A204.1 (cell line): ENCODE data around the gene SLC22A23.

Source experiments
- FAIRE-seq: peaks from 2 replicates; lab custom pipeline; 2012; peaks lifted over from hg19 to GRCh38; lab: Jason Lieb, UNC

SLC22A23 gene

DNA sequence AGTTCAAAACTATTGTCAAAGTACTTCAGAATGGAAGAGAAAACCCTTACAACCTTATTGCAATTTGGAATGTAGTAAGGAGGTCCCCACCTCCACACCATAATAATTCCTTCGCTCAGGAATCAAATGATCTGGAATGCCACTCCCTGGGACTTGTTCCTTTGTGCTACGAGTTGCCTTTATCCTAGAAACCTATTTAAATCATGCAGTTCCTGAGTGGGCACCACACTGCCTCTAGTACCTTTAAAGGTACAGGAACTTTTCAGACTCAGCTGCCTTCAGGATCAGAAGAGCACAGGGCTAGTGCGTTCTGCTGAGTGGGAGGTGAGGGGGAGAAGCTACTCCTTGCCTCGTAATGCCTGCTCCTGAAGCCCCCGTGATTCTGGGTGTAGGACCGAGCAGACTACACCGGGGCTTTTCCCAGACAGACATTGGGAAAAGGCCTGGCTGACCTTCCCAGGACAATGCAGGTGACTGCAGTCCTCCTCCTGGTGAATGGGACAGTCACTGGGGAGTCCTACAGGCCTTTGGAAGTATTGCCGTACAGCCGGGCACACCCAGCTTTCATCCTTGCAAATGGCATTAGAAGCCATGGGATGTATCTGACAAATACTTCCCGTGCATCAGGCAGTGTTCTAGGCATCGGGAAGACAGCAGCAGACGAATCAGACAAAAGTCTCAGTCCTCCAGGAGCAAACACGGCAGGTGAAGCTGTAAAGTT, 217.6 kb downstream of the SLC22A23 start:
- FAIRE-seq, result no peak

DNA sequence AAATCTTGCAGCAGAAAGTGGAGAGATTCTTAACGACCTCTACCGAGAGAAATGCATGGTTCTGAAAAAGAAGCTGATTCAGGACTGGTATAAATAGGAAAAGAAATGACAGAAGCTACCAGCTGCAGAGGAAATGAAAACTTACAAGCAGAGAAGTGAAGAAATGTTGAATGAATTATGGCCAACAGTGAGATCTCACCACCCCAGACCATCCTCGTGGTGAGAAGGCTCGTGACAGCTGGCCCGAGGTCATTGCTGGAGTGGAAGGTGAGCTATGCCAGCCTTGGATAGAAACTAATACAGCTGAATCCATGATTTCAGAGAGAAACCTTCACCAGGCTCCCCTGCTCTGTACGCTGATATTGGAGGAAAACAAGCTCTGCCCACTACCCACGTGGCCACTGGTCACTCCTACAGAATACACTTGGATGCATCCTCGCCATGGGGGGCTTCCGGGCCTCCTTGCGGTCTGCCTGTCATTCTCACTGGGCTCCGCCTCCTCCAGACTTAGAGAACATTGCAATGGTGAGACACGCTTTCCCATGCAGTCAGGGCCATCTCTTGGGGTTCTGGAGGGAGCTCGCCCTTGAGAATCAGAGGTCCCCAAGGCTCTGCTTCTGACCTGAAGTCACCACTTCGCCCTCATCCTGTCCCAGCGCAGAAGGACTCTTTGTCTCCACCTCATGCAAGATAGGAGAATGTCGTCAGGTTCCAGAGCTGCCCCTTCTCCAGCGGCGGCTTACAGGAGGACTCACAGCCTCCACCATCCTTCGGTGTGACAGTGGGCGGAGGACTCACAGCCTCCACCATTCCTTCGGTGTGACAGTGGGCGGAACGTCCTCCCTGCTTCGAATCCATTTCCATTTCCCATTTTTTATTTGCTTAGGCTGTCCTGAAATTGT, 218.8 kb downstream of the SLC22A23 start:
- peak; percentile 81 for FAIRE-seq

DNA sequence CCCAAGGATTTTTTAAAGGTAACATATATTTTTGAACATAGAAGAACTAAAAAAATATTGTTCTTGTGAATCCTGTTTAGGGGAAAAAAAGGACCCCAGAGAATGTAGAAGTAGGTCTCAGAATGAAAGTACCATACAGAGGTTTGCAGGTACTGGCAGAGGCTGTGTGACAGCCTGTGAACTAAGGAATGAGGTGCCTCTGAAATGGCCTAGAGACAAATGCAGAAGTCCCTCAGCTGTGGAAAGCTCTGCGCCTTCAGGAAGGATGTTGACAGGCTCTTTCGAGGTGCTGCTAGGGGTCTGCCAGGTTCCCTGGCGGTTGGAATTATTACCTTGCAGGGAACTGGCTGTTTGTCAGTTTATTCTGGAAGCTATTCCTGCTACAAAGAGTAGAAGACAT, 220.8 kb downstream of the SLC22A23 start:
- no peak for FAIRE-seq

DNA sequence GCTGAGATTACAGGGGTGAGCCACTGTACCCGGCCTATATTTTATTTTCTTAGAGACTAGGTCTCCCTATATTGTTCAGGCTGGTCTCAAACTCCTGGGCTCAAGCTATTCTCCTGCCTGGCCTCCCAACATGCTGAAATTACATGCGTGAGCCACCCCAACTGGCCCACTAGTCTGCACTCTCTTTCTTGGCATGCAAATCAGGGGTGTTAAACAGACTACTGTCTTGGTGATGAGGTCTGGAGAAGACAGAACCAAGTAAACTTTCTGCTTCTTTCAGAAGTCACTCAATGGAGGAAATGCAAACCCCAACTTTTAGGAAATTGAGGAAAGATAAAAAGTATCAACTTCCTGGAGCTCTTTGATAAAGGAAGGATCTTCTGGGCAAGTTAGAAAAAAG, 221.4 kb downstream of the SLC22A23 start:
- no peak for FAIRE-seq

DNA sequence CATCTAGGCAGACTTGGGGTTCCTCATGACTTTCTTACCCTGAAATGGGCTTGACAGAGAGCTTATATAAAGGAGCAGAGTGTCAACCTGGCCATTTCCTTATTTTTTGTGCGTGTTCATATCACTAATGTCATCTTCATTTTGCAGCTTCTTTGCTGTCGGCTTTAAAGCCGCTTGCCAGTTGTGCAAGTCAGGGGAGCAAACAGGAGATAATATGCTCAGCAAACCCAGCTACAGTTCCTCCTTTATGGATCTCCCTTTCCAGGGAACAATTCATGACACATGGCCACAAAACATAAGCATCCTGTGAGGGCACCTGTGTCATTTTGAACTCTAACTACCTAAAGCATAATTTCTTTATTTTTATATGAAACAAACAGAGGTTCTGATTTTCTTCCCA, 222.9 kb downstream of the SLC22A23 start:
- no peak for FAIRE-seq

DNA sequence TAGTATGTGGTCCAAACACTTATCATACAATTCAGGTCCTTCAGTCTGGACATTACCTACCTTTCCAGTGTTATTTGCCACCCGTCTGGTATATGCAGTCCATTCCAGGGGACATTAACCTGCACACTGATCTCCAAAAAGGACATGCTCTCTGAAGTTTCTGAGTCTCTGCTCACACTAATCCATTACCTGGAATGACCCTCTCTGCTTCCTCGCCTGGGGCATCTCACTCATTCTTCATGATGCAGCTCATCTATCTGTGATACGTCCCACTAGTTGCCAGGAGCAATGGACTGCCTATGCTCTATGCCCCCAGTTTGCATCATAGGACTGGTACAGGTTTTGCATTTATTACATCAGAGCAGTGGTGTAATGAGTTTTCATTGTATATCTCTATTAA, 223.5 kb downstream of the SLC22A23 start:
- FAIRE-seq, result no peak

DNA sequence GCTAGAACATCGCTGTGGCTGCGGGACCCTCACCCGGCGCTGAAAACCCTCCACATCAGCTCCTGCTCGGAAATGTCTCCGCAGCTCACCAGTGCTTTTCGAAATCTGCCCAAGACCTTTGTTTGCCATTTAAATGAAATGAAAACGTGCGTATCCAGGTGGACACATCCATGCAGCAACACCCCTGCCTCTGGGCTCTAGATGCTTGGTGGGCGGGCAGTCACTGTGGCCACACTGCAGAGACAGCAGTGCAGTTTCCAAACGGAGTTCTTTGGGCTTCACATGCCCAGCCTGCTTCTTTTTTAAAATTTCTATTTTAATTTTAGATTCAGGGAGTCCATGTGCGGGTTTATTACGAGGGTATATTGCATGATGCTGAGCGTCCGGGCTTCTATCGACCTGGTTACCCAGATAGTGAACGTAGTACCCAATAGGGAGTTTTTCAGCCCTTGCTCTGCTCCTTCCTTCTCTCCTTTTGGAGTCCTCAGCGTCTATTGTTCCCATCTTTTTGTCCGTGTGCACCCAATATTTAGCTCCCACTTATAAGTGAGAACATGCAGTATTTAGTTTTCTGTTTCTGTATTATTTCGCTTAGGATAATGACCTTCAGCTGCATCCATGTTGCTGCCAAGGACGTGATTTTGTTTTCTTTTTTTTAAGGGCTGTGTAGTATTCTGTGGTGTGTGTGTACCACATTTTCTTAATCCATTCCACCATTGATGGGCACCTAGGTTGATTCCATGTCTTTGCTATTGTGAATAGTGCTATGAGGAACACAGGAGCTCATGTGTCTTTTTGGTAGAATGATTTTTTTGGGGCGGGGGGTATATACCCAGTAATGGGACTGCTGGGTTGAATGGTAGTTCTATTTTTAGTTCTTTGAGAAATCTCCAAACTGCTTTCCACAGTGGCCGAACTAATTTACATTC, 224.6 kb downstream of the SLC22A23 start:
- no peak for FAIRE-seq

DNA sequence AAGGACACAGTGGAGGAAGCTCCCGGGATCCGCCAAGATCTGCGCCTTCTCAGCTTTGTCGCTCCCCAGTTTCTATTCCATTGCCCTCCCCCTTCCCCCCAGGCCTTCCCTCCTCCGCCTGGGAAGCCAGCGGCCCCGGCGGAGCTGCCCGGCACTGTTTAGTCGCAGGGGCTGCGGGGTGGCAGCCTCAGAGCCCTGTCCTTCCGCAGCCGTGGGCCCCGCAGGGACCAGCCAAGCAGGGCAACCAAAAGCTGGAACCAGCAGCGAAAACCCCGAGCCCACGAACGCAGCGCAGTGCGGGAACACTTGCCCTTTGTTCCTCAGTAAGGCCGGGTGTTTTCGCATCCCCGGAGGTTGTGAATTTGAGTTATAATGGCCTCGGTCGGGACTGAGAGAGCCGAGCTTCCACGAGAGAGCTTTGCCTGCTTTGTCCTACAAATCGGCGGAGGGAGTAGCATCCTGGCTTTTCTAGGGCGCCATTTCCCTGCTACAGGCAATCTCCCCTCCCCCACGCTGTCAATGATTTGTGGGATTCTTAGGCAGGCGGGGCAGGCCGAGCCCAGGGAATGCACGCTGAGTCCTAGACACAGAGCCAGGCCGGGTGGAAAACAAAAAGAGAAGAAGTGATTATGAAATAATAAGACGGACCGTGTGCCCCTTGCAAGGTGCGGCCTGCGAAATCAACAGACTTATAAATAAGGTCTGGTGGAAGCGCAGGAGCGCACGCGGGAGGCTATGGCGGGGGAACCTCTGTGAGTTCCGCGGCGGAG, 225.4 kb downstream of the SLC22A23 start:
- no peak for FAIRE-seq

DNA sequence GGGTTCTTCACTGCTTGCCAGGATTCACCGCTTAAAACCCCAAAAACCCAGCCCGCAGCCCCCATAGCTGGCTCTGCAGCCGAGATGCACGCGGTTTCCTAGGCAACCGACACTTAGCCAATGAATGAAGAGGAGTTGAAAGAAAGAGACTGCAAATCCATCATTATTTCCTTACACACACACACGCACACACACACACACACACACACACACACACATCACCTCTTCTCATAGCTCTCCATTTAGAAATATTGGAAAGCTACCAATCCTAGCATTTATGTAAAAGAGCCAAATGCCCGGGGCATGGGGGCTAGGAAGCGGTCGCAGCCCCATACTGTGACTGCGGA, 226.0 kb downstream of the SLC22A23 start:
- FAIRE-seq, result no peak

DNA sequence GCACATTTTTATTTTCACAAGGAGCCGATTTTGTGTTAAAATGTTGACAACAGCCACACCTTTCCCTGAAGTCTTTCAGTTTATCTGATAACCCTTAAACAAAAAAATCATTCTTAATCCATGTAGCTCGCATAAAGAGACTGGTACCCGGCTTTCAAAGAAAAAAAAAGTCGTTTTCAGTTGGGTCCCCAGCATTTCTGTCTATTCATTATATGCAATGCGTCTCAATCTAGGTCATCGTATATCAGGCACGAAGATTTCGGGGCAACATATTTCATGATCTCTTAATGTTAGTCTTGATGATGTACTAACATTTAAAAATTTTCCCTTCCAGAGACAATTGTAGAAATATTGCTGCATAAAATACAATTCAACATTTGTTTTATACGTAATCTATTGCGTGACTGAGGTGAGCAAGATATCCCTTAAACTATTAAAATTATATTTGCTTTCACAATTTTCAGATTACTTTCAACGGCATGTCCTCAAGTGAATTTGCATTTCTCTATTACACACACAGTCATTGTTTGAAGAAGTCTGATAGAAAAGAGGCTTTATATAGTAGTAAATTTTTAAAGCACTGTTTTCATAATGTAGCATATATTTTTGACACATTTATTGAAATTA, 226.5 kb downstream of the SLC22A23 start:
- FAIRE-seq, result no peak

DNA sequence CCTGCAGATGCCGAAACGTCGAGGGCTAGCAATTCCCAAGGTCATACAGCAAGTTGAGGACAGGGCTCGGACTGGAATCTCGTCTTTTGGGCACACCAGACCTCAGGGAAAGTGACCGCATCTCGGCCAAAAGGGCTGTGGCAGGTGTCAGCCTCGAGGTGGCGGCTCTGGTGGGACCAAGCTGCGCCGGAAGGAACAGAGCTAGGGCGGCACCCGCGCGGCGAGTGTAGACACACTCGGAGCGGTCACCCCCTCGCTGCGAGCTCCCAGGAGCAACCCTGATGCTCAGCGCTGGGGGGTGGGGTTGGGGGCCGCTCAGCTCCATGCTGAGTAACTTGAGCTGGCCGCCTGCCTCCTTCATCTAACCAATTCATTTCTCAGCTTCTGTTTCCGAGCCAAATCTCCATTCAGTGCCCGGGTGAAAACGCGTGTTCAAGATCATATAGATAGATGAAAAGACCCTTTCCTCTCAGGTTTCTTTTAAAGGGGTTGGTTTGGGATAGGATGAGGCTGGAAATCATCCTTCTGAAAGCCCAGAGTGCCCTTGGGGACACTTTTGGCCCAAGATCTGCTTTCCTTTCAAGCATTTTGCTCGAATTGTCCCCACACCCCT, 227.2 kb downstream of the SLC22A23 start:
- no peak for FAIRE-seq

DNA sequence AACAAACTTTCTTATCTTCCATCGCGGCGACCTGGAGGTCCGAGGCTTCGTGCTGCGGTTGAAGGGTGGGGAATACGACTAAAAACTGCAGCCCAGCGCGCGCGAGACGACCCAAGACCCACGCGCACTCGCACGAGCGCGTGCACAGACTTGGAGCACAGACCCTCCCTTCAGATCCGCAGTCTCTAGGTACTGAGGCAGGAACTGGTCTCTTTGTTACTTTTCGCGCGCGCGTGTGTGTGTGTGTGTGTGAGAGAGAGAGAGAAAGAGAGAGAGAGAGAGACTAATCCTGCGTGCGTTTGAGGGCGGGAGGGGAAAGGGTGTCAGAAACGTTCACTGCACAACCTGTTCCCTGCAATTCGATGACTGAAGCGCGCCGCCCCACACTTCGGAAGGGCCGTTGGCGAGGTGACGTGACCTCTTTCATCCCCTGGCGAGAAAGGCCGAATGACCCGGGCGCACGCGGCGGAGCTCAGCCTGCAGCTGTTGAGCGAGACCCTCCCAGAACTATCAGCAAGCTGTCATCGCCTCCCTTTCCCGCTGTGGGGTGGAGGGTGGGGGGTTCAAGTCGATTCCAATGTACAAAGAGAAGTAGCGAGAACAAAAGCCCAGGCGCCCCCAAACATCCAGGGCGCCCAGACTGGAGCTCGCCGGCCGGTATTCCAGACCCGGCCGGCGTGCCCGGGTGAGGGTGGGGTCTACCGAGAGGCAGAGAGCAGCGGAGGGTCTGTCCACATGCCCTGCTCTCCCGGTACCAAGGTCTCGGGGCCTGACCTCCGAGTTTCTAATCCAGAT, 227.9 kb downstream of the SLC22A23 start:
- FAIRE-seq, result no peak

DNA sequence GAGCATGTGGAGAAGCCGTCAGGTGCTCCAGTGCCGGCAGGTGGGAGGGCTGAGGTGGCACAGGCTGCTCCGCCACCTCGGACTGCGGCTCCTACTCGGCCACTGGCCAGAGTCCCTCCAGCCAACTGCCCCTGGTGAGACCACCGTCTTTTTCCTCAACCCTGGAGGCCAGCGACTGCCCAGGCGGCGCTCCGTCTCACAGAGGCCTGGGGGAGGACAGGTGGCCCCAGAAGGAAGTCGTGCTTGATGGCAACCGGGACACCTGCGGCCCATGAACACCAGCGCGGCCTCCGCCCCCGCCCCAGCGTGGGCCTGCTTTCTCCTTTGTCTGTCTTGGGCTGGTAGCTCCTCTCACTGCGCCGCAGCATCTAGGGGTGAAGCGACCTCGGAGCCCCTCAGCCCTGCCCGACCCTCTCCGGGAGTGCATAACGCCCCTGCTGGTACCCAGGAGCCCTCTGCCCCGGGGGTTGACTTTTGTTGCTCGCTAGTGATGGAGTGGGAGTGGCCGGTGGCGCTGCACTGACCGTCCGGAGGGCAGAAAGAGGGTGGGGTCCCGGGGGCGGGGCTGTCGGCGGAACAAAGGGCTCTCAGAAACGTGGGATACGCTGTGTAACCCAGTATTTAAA, 228.7 kb downstream of the SLC22A23 start:
- FAIRE-seq, result no peak

DNA sequence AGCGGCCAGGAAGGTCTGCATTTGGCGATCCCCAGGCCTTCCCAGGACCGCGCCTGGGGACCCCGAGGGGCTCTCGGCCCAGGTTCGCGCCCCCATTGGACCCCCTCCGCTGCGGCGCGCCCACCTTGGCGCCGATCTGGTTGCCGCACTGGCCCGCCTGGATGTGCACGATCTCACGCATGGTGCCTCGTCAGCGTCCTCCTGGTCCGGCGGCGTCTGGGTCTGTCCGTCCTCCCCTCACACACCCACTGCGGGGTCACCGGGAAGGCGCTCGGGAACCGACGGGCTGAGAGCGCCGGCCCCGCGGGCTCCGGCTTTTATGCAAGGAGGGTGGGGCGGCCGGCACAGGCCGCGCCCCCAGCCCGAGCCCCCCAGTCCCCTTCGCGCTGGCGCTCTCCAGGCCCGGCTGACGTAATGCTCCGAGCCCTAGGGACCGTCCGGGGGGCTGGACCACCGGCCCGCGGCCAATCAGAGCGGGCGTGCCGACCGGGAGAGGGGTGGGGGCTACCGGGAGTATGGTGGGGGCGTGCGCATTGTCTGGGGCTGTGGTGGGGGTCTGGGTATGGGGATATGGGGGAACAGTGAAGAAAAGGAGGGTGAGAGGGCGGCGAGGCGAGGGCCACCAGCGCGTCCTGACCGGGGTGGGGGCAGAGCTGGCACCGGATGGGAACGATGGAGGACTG, 229.3 kb downstream of the SLC22A23 start, which contains the start of gene TUBB2B:
TSS of gene TUBB2B (minus strand) at position 291 of the 683 bp plus-strand sequence. CDS start at position 181, 110 bp downstream.
- no peak for FAIRE-seq

DNA sequence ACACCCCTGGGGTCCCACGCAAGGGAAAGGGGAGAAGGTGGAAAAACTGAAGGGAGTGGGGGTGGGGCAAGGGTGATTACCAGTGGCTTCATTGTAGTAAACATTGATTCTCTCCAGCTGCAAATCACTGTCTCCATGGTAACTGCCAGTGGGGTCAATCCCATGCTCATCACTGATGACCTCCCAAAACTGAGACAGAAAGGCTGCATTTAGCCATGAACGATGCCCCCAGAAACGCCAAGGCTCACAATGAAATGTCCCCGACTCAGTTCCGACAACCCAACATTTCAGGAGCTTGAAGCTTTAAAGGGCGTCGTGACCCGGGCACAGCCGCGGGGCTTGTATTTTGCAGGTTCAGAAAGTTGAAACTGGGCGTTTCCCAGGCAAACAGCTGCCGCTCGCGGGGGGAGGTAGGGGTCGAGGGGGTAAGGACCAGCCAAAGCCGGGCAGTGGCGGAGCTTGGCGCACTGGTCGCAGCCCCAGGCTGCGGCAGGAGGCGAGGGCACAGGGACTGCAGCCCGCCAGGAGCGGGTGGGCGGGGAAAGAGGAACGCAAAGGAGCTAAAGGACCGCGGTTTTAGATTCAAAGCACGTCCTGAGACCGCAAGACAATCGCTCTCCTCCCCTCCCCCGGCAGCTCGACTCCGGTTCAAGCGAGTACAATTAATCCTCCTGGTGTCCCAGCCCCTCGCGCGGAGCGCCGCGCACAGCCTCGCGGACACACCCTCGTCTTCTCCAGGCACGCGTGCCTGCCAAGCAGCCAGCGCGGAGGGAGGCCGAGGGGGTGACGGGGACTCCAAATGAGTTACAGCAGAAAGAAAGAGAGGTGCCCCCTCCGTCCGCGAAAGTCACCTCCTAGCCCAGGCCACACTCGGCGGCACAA, 230.1 kb downstream of the SLC22A23 start:
- no peak for FAIRE-seq

DNA sequence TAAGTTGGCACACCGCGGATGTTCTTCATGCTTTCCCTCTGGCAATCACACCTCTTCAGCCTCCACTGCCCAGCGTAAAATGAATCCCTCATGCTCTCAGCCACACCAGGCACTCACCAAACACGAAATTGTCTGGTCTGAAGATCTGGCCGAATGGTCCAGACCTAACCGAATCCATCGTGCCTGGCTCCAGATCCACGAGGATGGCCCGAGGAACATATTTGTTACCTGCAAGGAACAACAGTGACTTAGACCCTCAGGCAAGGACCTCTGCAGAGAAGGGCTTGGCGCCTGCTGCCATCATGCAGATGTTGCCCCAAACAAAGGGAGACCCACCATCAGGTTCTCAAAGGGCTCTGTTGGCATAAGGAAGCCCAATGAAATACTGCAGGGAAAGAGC, 230.8 kb downstream of the SLC22A23 start:
- FAIRE-seq, result no peak

DNA sequence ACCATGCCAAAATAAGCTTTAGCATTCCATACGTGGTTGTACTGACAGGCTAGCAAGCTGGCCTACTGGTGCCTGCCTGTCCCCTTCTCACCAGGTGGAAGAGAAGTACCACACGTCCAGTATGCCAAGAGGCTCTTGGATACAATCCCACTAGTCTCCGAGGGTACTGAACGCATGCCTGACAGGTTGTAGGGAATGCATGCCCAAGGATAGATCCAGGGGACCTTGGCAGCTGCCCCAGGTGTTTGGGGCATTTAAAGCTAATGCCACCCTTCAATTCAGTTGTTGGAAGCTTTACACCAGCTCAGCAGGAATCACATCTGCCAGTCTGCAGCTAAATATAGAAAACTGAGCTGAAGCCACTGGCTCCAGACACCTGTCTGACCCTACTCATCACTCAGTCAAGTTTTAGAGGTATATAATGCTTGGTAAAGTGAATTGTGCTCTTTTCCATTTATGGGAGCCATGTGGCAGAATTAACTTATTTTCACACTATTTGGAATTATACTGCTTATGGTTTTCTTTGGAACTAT, 234.3 kb downstream of the SLC22A23 start:
- FAIRE-seq, result no peak

DNA sequence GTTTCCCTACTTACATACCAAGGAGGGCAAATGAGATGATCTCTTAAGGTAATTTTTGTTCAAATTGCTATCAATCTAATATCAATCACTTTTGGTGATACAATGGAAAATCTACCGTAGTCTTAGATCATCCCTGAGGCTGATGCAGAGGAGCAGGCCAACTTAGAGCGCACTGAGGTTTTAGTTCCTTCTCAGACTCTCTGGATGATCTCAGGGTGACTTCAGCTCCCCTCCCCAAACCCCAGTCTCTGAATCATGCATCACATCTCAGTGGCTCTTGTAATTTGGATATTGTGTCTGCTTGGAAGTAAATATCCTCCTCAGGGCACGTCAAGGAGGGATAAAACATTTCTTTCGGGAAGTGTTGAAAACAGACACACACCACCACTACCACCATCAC, 235.3 kb downstream of the SLC22A23 start:
- no peak for FAIRE-seq
